Measurements from ENCODE around the gene NUP210L.

NUP210L gene

DNA sequence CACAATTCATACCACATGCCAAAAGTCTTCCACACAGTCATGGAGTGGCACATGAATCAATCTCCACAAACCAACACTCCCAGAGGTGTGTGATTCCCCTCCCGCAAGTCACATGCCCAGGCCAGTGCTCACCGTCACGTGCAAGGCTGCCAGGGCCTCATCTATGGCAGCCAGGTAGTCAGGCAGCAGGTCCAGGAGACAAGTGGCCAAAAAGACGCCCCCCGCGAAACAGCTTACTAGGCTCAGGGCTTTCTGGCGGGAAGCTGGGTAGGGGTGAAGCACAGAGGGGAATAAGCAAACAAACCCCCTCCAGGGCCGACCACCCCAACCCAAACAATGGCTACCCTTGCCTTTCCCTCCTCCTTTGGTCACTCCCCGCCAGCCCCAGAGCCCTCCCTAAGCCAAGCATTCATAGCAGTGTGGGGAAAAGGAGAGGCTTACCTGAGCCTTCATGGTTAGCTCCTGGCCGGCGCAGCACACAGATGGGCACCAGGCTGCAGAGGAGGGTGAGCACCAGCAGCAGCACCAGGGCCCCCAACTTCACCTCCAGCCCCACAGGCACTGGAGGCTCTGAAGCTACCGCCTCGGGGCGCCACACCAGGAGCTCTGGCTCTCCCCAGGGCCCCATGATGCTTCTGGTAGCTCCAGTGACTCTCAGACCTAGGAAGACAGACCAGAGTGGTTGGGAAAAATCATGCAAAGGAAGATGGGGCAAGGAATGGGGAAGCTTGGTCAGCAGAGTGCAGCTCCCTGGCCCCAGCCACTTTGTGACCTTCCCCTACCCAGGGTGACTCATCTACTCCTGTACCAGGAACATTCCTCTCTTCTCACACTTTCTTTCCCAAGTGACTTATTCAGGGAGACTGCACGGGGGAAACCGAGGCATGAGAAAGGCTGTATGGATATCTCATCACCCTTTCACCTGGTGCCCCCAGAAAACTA lies 192.5 kb downstream of the NUP210L start:
- no peak for DNase-seq

DNA sequence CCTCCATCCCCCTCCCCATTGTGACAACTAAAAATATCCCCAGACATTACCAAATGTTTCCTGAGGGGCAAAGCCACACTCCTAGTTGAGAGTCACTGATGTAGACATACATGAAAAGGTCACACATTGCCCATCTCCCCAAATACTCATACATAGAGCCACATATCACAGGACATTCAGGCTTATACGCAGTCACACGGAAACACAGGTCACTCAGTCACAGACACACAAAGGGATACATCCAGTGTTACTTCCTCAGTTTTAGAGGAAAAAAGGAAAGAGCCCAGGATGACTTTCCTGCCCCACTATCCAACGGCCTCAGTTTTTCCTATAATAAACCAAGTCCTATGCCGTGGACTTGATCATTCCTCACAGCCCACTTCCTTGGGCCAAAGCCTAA lies 193.5 kb downstream of the NUP210L start:
- no peak for DNase-seq

DNA sequence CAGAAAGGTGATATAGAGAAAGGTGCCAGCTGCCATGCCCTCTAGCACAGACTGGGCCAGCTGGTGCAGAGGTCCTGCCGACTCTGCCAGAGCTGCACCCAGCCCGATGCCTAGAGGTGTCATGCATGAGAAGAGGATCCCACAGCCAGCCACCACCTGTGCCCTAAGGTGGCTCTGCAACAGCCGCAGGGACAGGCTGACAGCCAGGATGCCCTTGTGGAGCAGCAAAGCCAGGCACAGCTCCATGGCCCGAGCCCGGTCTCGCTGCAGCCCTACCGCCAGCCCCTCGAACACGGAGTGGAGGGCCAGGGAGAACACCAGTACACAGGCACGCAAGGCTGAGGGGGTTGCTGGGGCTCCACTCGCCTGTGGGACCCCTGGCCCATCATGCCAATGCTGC lies 194.7 kb downstream of the NUP210L start:
- no peak for DNase-seq

GRCh38 chr1:153959454-153959853 lies 195.4 kb downstream of the NUP210L start:
- no peak for DNase-seq

- DNase-seq: no peak
Measured at GRCh38 chr1:153958961-153959260, 196.0 kb downstream of the NUP210L start.

- peak; percentile 93 for DNase-seq
Measured at GRCh38 chr1:153958111-153958960, 196.5 kb downstream of the NUP210L start, which contains the start of gene CRTC2. Gene CRTC2, minus strand, starts transcription at chr1:153958612. Its CDS starts 115 bp downstream, at chr1:153958497.

- no peak for DNase-seq
Measured at GRCh38 chr1:153957744-153958110, 197.1 kb downstream of the NUP210L start.

DNA sequence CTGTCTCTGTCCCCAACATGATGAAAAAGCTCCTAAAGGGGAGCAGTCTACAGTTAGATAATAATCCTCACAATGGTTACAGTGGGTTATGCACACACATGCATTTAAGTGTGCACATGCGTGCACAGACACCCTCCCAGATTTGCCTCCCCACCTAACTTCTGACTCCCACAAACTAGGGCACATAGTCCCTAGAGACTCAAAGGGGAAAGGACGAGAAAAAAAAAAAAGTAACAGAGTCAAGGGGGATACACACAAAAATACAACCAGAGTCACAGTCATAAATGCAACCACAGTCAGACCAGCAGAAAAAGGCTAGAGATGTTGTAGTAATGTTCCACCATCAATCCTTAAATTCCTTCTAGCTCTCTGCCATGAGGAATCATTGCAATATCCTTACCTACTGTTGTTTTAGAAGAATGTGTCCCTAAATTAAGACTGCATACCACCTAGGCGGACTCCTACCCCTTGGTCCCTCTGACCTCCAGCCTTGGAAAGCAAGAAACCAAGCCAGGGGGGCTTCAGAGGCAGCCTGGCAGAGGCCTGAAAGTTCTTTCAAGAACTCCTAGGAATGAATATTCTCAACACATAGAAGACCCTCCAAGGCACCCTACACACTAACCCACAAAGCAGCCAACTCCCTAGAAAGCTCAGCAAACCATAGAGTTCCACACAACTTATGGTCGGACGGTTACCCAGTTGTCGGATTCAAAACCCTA lies 197.7 kb downstream of the NUP210L start:
- DNase-seq: no peak

DNA sequence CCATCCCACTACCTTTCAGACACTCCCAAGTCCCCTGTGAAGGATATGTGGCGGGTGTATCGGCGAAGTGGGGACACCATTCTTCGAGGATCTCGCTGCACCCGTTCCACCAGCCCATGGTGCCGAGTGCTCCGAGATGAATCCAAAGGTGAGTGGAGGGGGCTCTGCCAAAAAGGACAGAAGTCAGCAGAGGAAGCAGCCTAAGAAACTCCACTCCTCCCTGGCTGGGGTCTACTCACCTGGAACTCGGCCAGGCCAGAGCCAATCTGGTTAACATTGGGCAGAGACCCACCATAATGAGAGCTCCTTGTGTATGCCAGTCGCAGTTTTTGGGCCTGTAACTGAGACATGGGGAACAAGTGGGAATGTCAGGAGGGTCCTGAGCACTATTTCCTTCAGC lies 200.0 kb downstream of the NUP210L start:
- no peak for DNase-seq

- DNase-seq: no peak
Measured at GRCh38 chr1:153953859-153954365, 201.0 kb downstream of the NUP210L start.

DNA sequence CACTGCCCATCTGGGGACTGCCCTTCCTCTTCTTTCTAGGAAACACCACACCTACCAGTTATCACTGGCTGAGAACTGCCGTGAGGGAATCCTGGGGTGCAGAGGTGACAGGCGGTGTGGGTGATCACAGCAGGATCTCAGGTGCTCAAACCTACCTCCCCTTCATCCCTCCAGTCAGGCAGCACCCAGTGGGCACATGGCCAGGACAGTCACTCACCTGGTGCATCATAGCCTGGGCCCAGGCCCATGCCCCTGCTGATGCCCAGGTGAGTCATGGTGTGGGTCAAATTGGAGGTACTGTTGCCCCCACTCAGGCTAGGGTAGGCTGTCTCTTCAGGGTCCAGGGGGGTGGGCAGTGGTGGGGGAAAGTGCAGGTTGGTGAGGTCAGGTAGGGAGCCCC lies 203.1 kb downstream of the NUP210L start:
- no peak for DNase-seq

- no peak for DNase-seq
Measured at GRCh38 chr1:153951183-153951582, 203.7 kb downstream of the NUP210L start.

- DNase-seq: peak; percentile 99
Measured at GRCh38 chr1:153946622-153947241, 208.1 kb downstream of the NUP210L start, which contains the start of gene DENND4B. Gene DENND4B, minus strand, starts transcription at chr1:153946718. Its CDS starts 2,344 bp downstream, at chr1:153944374.

DNA sequence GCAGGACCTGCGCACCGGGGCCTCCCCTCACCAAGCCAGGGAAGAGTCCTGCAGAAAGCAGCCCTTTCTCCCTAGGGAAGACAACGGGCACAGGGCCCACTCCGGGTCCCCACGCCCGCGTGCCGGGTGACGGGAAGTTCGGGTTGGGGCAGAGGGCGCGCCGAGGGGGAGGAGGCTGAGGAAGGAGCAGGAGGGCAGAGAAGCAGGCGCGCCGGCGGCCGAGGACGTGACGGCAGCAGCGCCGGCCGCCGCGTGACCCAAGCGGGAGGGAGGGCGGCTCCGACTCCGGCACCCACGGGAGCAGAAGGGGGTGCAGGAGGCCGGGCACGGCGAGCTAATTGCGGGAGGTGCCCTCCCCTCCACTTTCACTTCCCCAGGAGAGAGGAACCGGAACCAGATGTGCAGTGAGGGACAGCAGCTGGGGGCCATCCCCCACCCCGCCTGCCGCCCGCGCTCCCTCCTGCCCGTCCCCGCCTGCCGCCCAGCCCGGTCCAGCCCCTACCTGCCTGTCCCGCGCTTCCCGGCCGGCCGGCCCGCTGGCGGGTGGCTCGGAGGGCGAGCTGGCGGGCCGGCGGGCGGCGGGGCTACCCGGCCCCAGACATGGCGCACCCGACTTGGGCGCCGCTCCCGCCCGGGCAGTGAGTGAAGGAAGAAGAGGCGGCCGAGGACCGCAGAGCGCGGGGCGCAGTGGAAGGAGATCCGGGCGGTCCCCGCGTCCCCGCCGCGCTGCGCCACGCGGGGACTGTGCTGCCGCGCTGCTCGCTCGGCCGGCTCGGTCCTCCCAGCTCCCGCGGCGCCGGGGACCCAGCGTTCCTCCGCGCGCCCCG lies 208.9 kb downstream of the NUP210L start:
- peak; percentile 78 for DNase-seq

DNA sequence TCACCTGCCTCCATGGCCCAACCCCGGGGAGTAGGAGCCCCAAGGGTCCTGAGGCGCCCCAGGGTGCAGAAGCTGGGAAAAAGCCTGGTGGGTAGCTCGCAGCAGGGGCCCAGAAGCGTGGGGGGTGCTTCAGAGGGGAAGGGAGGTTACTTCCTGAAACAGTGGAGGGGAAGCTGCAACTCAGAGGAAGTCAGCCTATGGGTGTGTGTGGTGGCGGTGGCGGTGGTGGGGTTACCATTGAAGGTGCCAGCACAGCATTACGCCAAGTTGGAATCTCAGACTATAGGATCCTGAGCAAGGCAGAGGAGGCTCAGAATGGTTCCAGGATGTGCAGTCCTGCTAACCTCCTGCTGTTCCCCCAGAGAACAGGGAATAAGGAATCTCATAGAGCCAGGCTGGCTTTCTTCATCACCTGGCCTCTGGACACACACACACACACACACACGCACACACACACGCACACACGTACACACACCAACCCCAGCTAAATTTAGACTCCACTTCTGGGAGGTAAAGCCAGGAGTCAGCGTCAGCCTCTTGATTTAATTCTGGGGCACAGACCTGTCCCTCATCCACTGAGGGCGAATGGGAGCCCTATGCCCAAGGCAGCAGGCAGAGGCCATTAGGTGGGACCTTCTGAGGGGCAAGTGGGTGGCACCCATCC lies 209.6 kb downstream of the NUP210L start:
- DNase-seq: no peak

DNA sequence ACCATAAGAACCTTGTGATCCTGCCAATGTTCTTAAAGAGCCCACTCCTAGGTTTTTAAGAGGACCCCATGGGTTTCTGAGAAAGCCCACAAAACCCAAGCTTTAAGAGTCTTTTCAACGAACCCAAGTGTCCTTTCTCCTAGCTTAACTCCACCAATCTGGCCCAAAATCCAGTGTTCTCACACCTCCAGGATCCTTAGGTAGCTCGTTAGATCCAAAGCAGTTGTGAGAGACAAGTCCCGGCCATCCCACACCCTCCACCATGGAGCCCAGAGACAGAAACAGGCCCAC lies 210.1 kb downstream of the NUP210L start:
- no peak for DNase-seq

DNA sequence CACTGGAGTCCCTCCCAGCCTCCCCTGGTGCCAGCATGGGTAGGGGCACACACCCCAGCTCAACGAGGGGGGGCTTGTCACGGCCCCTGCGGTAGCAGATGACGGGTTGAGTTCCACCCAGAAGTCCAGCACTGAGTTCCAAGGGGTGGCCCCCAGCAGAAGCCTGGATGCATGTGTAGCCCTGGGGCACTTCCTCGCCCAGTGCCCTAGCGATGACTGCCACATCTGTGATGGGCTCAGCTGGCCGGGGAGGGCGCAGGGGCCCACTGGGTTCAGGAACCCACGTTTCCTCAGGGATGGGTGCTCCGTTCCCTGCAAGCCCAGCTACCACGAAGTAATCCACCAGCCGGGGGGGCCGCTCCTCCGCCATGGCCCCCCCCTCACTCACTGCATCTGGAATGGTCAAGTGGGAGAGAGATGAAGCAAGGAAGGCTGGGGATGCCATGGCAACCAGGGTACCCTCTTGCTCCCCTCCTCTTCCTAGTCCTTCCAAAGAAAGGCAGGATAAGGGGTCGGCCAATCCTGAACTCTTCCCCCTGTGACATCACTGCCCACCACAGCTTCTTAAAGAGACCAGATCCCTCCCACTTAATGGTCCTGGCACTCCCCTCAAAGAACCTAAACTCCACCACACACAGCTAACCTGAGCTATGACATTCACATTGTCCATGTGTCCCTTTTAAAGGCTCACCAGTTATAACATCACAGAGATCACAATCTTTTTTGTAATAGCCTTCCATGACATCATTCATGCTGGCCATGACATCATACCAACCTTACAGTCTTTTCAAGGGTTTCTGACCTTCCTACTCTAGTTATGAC lies 210.7 kb downstream of the NUP210L start:
- no peak for DNase-seq

- DNase-seq: no peak
Measured at GRCh38 chr1:153942766-153943549, 211.9 kb downstream of the NUP210L start.
